VCaP (cell line): ENCODE results near the gene NEU1.
A peak's percentile ranks its signal among the peaks of the same experiment; 100 is the strongest.

Experiments used
- H3K27ac ChIP-seq: fragments of 450-650 bp; 2 replicates; pipeline ENCODE4 v1.5.1; 2017
- TF ChIP-seq, protein P1 (sequence below): fragments of 450-650 bp; conservative IDR thresholded peaks from 2 replicates; pipeline ENCODE4 v1.5.1; 2017; ENCODE audit warnings: mild to moderate bottlenecking, moderate library complexity

NEU1 gene

DNA sequence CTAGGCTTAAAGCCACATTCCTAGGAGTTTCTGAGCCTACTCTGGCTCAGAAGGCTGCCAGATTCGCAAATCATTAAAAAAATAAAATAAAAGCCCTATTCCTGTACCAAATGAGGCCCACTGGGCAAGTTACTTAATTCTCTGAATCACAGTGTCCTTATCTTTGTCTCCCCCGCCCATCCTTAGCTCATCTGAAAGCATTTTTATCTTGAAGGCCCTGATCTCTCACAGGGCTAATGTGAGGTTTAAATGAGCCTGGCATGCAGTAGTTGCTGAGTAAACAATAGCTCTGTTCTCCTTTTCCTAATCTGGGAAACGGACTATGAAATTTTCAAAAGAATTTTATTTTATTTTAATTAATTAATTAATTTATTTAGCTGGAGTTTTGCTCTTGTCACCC, 41.3 kb upstream of the NEU1 start:
- no peak overlapping the region for H3K27ac ChIP-seq
- TF ChIP-seq, protein P1, sequence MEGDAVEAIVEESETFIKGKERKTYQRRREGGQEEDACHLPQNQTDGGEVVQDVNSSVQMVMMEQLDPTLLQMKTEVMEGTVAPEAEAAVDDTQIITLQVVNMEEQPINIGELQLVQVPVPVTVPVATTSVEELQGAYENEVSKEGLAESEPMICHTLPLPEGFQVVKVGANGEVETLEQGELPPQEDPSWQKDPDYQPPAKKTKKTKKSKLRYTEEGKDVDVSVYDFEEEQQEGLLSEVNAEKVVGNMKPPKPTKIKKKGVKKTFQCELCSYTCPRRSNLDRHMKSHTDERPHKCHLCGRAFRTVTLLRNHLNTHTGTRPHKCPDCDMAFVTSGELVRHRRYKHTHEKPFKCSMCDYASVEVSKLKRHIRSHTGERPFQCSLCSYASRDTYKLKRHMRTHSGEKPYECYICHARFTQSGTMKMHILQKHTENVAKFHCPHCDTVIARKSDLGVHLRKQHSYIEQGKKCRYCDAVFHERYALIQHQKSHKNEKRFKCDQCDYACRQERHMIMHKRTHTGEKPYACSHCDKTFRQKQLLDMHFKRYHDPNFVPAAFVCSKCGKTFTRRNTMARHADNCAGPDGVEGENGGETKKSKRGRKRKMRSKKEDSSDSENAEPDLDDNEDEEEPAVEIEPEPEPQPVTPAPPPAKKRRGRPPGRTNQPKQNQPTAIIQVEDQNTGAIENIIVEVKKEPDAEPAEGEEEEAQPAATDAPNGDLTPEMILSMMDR = no peak

GRCh38 chr6:31901953-31902643, 39.5 kb upstream of the NEU1 start, which contains the start of gene ZBTB12:
Gene ZBTB12, minus strand, starts transcription at chr6:31902086. Its CDS starts 781 bp downstream, at chr6:31901305.
- TF ChIP-seq, protein P1 = no peak
- peak within 1 kb of the TSS; percentile 92 for H3K27ac ChIP-seq

DNA sequence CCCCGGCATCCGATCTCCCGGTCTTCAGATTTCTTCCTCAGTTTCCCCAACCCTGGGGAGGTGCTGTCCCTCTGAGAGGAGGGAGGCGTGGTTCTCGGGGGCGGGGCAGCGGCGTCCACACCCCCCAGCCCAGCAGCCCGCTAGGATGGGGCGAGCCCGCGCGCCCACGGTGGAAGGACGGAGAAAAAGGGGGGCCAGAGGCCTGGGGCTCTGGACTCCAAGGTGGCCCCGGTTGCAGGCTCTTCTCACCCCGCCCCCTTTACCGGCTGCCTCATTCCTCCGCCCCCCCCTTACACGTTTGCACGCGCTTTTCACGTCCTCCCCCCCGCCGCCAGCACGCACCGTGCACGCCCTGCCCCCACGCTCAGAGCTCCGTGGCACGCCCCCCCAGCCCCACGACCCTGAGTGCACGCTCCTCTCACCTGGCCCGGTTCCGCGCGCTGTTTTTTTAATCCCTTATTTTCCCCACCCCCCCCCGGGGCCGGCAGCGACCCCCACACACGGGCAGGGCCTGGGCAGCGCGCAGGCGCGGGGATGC, 38.9 kb upstream of the NEU1 start:
- TF ChIP-seq, protein P1 = no peak
- peak overlapping the region; percentile 92 for H3K27ac ChIP-seq

GRCh38 chr6:31900917-31901414, 38.3 kb upstream of the NEU1 start:
- TF ChIP-seq, protein P1 = no peak
- H3K27ac ChIP-seq = peak overlapping the region; percentile 92

DNA sequence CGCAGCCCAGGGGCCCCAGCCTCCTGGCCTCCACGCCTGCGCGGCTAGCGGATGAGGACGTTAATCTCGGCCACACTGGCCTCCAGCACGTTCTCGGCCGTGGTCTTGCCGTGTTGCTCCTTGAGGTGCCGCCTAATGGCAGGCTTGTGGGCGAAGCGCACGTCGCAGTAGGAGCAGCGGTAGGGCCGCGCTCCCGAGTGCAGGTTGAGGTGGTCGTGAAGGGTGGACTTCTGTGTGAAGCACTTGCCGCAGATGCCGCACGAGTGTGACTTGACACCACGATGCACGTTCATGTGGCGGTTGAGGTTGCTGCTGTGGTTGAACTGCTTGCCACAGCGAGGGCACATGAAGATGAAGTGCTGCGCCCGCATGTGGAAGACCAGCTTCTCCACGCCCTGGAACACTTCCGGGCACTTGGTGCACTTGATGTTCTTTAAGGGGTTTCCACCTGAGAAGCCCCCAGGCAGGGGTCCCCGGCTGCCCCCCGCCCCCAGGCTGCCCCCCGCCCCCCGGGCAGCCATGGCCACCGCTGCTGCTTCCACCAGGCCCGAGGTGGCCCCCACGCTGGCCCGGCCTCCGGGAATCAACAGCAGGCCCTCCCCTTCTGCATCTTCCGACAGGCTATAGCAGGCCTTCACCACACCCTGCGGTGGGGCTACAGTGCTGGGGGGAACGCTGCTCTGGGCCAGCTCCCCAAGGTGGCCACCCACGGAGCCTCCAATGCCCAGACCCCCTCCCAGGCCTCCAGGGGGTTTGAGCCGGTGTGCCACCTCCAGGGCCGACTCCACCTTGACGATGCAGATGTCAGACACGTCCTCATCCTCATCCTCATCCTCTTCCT, 37.5 kb upstream of the NEU1 start:
- TF ChIP-seq, protein P1 = no peak

DNA sequence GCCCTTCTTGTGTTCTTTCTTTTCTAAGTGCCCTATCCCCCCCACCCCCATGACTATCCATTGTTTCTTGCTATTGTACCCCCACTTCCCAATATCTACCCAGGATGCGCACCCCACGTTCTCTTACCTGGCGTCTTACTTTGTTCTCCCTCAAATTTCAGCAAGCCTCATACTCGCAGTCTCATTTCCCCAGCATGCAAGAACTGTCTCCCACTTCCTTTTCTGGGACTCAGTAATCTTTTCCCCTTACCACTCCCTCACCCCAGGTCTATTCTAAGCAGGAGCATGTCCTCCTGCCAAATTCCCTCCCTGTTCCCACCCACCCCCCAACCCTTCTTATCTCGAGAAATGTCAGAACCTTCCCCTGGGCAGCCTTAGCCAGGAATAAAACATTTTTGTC, 36.6 kb upstream of the NEU1 start:
- no peak overlapping the region for H3K27ac ChIP-seq
- TF ChIP-seq, protein P1 = no peak

More for the DNA sequence above, 37.5 kb upstream of the NEU1 start:
- no peak overlapping the region for H3K27ac ChIP-seq

- TF ChIP-seq, protein P1 = no peak
- H3K27ac ChIP-seq = peak overlapping the region; percentile 83
These were observed 35.9 kb upstream of the NEU1 start for GRCh38 chr6:31898383-31899011.
